GM18868 (cell line): ENCODE measurements around the gene MFAP4.

Source experiments
- ATAC-seq: cut with Tn5 transposase; IDR thresholded peaks from one replicate; pipeline ENCODE4 v1.9.1; 2021; ENCODE audit warnings: mild to moderate bottlenecking, moderate library complexity; ENCODE audit not compliant: unreplicated experiment

The MFAP4 gene

GRCh38 chr17:19386974-19387920, at the start of gene MFAP4:
TSS of gene MFAP4 (minus strand) at chr17:19387190. CDS start at chr17:19387155, 35 bp downstream.
- no peak for ATAC-seq

DNA sequence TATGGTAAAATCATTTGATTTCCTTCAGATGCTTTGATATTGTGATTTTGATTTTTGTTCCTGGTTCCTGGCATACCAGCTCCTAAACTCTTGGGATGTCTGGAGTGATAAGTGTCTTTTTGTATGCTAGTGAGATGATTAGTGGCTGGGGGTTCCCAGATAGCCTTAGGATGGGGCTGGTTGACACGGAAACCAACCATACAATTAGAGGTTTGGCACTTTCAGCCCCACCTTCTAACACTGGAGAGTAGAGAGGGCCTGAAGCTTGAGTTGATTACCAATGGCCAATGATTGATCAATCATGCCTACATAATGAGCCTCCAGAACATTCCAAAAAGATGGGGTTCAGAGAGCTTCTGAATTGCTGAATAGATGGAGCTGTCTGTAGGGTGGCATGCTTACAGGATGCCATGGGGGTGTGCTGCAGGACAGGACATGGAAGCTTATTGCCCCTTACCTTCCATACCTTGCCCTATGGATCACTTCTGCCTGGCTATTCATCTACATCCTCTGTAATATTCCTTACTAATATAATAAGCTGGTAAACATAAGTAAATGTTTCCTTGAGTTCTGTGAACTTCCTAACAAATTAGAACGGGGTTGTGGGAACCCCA, 46.8 kb upstream of the MFAP4 start:
- no peak for ATAC-seq

DNA sequence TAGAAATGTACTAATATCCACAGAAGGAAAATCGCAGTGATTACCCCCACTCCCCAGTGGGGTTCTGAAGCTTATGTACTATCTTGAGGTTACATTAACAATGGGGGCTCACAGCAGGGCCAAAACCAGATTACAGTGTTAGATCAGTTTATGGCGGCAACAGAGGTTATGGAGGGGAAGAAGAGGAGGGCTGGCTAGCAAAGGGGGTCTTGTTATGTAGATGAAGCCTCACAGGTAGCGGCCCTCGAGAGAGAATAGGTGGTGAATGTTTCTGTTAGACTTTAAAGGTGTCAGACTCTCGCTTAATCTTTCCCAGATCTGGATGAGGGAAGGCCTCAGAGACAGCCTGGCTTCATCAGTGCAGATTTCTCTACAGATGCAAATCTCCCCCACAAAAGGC, 46.3 kb upstream of the MFAP4 start:
- ATAC-seq: no peak

GRCh38 chr17:19431691-19432090, 44.7 kb upstream of the MFAP4 start:
- no peak for ATAC-seq

DNA sequence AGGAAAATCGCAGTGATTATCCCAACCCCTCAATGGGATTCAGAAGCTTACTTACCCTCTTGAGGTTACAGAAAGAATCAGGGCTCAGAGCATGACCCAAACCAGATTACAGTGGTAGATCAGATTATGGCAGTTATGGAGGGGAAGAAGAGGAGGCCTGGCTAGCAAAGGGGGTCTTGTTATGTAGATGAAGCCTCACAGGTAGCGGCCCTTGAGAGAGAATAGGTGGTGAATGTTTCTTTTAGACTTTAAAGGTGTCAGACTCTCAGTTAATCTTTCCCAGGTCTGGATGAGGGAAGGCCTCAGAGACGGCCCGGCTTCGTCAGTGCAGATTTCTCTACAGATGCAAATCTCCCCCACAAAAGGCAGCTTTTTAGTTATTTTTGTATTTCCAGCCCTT, 39.6 kb upstream of the MFAP4 start:
- ATAC-seq: no peak

DNA sequence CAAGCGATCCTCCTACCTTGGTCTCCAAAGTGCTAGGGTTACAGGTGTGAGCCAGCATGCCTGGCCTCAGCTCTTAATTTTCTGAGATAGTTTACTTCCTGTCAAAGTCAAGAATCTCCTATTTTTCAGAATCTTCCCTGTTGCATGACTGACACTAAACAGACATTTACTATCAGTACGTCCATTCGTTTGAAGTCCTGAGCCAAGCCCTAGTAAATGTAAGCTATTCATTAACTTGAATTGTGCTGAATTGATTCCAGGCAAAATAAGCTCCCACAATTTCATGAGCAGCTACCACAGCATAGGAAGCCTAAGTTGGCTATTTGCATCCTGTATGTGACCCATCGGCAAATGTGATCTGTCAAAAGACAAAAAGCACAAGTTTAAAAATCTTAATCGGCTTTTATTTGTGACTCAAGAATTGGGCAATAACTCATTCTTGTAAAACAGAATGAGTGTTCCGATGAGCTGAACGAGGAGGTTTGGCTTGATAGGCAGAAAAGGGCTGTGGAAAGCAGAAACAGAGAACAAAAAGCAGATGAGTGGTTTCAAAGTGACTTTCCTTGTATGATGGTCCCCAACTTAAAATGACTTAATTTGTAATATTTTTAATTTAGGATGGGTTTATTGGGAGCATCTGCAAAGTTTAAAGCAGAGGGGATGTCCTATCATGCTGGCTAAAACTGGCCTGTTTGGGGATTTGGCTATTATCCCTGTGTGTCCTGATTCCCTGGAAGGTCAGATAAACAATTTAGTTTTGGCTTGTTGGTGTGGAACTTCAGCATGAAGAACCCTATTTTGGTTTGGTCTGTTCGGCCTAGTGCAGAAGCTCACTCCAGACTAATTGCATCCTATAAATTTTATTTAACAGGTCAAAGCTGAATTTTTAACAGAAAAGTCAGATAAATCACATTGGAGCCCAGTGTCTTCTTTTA, 38.2 kb upstream of the MFAP4 start:
- no peak for ATAC-seq

DNA sequence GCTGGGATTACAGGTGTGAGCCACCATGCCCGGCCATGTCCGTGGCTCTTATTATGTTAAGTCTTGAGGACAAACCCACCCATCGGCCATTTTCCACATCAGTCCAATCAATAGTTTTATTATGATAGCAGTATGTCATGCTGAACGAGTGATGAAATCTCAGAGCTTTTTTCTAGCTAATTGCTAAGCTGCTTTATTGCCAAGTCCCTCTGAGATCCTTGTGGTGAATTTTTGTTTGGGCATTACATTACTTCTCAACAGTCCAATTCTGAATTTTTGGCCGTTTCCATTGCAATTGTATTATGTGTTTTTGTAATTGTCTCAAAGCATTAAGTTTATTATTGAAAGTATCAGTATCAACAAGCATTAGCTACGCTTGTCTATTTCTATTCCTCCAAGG, 34.9 kb upstream of the MFAP4 start:
- ATAC-seq: no peak

DNA sequence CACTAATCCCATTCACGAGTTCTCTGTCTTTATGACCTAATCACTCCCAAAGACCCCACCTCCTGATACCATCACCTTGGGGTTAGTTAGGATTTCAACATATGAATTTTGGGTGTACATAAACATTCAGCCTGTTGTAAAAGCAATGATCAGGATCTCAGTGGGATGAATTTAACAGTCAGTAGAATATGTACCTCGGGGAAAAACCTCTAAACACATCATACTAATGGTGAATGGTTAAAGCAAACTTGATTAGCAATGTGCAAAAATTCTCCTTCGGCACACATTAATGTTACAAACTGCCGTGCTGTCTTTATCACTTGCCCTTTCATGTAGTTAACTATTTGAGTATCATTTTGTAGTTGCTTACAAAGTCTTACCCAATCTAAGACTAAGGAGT, 34.2 kb upstream of the MFAP4 start:
- no peak for ATAC-seq

GRCh38 chr17:19418251-19418992, 31.4 kb upstream of the MFAP4 start:
- ATAC-seq: no peak

DNA sequence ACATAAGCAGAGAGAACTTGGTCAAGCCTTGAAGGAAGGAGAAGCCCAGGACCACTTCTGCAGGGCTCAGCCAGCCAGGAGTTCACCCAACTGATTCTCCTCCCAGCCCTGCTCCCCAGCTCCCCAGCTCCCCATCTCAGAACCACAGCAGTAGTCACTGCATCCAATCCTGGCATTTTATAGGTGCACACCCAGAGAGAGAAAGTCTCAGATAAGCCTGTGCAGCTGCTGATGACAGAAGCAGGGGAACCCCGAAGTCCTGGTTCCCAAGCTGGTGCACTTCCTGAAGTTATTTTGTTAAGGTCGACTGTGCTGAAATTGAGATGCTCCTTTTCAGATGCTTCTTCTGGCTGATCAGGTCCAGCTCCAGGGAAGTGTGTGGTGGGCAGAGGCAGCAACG, 30.6 kb upstream of the MFAP4 start:
- ATAC-seq: no peak

GRCh38 chr17:19415806-19416775, 29.1 kb upstream of the MFAP4 start:
- ATAC-seq: no peak

- ATAC-seq: no peak
Observed at GRCh38 chr17:19415311-19415710, 28.3 kb upstream of the MFAP4 start.

GRCh38 chr17:19414396-19415280, 27.6 kb upstream of the MFAP4 start:
- ATAC-seq: no peak

DNA sequence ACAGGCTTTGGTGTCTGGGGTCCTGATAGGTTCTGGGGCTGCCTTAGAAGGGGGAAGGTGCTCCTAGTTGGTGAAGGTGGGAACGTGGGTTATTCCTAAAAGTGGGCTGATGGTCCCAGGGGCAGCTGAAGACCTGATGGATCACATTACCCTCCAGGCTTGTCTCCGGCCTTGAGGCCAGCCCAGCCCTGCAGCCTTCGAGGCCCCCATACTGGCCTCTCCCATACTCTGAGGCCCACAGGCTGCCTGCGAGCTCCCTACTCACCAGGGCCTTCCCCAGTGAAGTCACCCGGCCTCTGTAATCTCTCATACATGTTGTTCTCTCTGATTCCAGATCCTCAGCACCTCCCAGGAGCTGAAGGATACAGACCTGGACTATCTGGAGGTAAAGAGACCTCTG, 26.8 kb upstream of the MFAP4 start:
- no peak for ATAC-seq

GRCh38 chr17:19412984-19413383, 26.0 kb upstream of the MFAP4 start:
- no peak for ATAC-seq

DNA sequence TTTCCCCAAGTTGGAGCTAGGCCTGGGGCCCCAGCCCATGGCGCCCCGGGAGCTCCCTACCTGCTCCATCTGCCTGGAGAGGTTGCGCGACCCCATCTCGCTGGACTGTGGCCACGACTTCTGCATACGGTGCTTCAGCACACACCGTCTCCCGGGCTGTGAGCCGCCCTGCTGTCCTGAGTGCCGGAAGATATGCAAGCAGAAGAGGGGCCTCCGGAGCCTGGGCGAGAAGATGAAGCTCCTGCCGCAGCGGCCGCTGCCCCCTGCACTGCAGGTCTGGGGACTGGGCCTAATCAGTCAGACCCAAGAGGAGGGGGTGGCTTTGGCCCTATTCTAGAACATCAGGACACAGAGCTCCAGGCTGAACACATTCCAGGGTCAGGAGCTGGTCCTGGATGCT, 25.5 kb upstream of the MFAP4 start:
- no peak for ATAC-seq

DNA sequence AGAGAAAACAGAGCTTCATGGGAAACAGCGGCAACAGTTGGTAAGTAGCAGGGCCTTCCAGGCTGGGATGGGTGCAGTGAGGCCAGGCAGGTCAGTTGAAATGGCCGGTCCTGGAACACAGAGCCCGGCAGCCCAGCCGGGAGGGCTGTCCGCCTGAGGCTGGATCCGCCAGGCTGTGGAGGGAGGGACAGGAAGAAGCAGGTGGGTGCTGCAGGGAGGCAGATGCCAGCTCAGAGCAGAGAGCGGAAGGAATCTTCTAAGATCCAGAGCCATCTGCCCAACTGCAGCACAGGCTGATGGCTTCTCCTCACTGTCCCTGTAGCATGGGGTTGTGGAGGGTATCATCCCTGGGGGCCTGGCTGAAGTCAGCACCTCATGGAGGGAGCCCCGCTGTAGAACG, 24.6 kb upstream of the MFAP4 start:
- ATAC-seq: no peak

DNA sequence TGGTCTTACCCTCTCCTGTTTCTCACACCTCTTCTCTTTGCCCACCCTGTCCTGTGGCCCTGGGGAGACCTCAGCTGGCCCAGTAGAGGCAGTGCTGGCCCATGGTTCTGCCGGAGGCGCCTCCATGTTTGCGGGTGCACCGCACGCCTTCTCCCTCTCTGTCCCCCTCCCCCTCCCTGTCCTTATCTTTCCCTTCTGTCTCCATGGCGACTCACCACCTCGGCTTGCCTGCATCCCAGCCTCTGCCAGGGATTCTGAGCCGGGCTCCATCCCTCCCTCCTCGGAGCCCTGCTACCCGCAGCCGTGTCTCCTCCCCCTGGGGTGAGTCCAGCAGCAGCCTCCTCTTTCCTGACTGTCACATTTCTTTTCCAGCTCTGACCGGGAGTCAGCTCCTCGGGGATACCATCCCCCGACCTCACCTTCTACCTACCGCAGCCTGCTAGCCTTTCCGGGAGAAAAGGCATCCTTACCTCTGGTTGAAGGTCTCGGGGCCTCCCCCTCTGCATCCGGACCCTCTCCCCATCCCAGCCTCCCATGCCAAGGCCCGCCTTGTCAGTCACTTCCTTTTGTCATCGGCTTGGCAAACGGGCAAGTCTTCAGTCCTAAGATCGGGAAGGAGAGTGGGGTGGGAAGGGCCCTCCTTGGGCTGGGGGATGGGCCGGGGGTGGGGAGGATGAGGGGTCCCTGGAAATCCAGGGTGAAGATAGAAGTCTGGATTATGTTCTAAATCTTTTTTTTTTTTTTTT, 24.1 kb upstream of the MFAP4 start, which contains the start of gene RNF112:
TSS of gene RNF112 (plus strand) at position 358 of the 746 bp plus-strand sequence. CDS start at position 535, 177 bp downstream.
- no peak for ATAC-seq
